Upper lobe of right lung (tissue), 1 donor: Measurements from ENCODE around the gene HLA-B. TPM values are rescaled to one million over a fixed set of nuclear protein-coding genes. Genes with fewer than 3 reads are reported as not detected.
A peak's percentile ranks its signal among the peaks of the same experiment; 100 is the strongest.

Experiments
- ATAC-seq: fragments of 200-7000 bp; cut with Tn5 transposase; one replicate; pipeline ENCODE4 v1.9.1; 2020; ENCODE audit warnings: mild to moderate bottlenecking, moderate library complexity
- DNase-seq: peaks from one replicate; pipeline ENCODE4 v3.0.0-alpha.2; 2020
- H3K27ac ChIP-seq: fragments of 200-600 bp; one replicate; pipeline ENCODE4 v1.8.0; 2022
- H3K27me3 ChIP-seq: fragments of 200-600 bp; one replicate; pipeline ENCODE4 v1.8.0; 2022; ENCODE audit warnings: mild to moderate bottlenecking
- H3K36me3 ChIP-seq: fragments of 200-600 bp; one replicate; pipeline ENCODE4 v1.8.0; 2022
- H3K4me1 ChIP-seq: fragments of 200-600 bp; one replicate; pipeline ENCODE4 v1.8.0; 2022
- H3K4me3 ChIP-seq: fragments of 200-600 bp; one replicate; pipeline ENCODE4 v1.8.0; 2022; ENCODE audit warnings: mild to moderate bottlenecking
- H3K9me3 ChIP-seq: fragments of 200-600 bp; one replicate; pipeline ENCODE4 v1.8.0; 2022
- intact Hi-C: fragments of 100-400 bp; cut with DNase I; formaldehyde crosslinking; loops from one replicate; pipeline ENCODE4 v1.11.0; 2022
- total RNA-seq: library from RNA; stranded (reverse); fragmentation: NEBNext Ultra II Directional; extraction: Animal tissue kit (Norgen Biotek cat#: 25700); gene quantifications from one replicate; pipeline ENCODE4 v1.2.1, GENCODE V29; 2021
- TF ChIP-seq, protein P1 (sequence below): fragments of 200-600 bp; IDR thresholded peaks from one replicate; pipeline ENCODE4 v1.8.0; 2022; ENCODE audit warnings: antibody characterized with exemption
- donor health status: DM: no; HTN: yes; CAD: no; lungs with severe emphysema.

The HLA-B gene
- total RNA-seq, 1 donor from 2014 or later = 2,632 TPM

DNA sequence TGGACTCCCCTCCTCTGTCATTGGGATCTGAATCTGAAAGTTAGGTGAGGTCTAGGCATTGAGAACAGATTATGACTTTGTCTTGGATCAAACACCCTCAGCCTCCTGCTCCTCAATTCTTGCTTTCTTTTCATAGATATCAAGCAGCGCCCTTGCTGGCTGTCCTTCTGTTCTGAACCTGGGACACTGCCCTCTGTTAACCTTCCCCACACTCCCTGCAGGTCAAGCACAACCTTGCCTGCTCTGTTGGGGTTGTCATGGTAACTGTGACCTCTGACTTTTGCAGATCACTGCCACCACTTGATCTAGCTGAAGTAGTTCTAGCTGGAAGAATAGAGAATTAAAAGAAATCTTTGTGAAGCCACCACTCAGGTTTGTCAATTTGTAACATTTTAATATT lies 30.0 kb upstream of the HLA-B start:
- intact Hi-C loops = no loop called here
- TF ChIP-seq, protein P1, sequence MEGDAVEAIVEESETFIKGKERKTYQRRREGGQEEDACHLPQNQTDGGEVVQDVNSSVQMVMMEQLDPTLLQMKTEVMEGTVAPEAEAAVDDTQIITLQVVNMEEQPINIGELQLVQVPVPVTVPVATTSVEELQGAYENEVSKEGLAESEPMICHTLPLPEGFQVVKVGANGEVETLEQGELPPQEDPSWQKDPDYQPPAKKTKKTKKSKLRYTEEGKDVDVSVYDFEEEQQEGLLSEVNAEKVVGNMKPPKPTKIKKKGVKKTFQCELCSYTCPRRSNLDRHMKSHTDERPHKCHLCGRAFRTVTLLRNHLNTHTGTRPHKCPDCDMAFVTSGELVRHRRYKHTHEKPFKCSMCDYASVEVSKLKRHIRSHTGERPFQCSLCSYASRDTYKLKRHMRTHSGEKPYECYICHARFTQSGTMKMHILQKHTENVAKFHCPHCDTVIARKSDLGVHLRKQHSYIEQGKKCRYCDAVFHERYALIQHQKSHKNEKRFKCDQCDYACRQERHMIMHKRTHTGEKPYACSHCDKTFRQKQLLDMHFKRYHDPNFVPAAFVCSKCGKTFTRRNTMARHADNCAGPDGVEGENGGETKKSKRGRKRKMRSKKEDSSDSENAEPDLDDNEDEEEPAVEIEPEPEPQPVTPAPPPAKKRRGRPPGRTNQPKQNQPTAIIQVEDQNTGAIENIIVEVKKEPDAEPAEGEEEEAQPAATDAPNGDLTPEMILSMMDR = no peak
- H3K27me3 ChIP-seq = peaks cover 3% of the 10 kb centered on the region
- H3K4me1 ChIP-seq = no peaks in the 10 kb centered on the region
- DNase-seq (no peak), ATAC-seq (no peak)
- H3K4me3 ChIP-seq = no peak overlapping the region
- no peaks in the 10 kb centered on the region for H3K9me3 ChIP-seq
- H3K36me3 ChIP-seq = no peaks in the 10 kb centered on the region
- H3K27ac ChIP-seq = no peak overlapping the region

DNA sequence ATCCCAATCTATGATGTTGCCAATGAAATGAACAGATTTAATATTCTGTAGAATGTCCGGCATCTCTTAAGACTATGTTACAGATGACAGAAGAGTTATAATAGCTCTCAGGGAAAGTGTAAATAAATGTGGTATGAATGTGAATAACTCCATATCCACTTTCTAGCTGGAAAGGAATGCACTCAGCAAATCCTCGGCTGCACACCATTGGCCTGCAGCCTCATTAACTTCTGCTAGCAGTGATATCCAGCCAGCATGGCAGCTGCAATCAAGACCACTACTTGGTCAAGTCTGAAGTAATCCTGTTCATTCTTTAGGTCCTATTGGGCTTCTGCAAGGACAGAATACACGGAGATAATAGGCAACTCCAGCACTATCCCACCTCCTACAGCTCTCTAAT lies 29.1 kb upstream of the HLA-B start:
- intact Hi-C loops = no loop called here
- H3K27ac ChIP-seq = no peak overlapping the region
- DNase-seq = no peak
- ATAC-seq = peak; percentile 76
- H3K9me3 ChIP-seq = no peaks in the 10 kb centered on the region
- TF ChIP-seq, protein P1 = no peak
- no peaks in the 10 kb centered on the region for H3K4me1 ChIP-seq
- peaks cover 6% of the 10 kb centered on the region for H3K27me3 ChIP-seq
- no peaks in the 10 kb centered on the region for H3K36me3 ChIP-seq
- no peak overlapping the region for H3K4me3 ChIP-seq

DNA sequence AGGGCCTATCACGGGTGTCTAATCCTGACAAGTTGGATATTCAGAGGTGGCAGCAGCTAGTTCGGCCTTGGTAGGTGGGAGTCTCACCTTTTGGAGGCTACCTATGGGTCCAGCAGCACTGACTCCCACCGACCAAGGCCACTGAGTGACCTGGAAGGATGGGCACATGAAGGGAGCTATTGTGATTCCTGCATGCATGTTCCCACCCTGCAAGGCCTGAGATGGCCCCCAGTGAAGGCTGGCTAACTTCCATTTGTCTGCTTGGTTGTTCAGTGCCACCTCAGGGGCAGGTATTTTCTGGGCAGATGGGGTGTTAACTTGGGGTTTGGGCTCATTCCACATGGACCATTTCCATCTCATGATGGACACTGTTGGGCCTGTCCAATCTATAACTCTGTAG lies 28.1 kb upstream of the HLA-B start:
- Histone ChIP-seq H3K9me3 (no peaks in the 10 kb centered on the region), H3K4me1 (no peaks in the 10 kb centered on the region), H3K36me3 (no peaks in the 10 kb centered on the region), H3K27me3 (peaks cover 6% of the 10 kb centered on the region), H3K4me3 (no peak overlapping the region), H3K27ac (no peak overlapping the region)
- intact Hi-C loops = no loop called here
- ATAC-seq (no peak), DNase-seq (no peak)
- TF ChIP-seq, protein P1 = no peak

DNA sequence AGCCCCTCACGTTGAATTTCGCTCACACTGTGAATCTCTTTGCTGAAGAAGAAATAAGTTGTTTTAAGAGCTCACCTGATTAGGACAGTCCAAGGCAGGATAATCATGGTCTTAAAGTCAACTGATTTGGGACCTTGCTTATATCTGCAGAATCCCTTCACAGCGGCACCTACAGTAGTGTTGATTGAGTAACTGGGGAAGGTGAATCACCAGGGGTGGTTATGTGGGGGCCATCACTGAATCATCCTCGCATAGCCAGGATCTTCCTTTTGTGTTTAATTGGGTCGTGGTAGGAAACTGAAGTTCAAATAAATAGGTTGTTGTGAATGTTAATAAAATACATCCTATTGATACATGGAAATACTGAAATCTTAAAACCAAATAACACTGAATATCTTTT lies 26.2 kb upstream of the HLA-B start:
- Histone ChIP-seq H3K36me3 (no peaks in the 10 kb centered on the region), H3K4me1 (no peaks in the 10 kb centered on the region), H3K27me3 (peaks cover 20% of the 10 kb centered on the region), H3K4me3 (no peak overlapping the region), H3K27ac (no peak overlapping the region), H3K9me3 (no peaks in the 10 kb centered on the region)
- intact Hi-C loops = no loop called here
- ATAC-seq (no peak), DNase-seq (no peak)
- TF ChIP-seq, protein P1 = no peak

DNA sequence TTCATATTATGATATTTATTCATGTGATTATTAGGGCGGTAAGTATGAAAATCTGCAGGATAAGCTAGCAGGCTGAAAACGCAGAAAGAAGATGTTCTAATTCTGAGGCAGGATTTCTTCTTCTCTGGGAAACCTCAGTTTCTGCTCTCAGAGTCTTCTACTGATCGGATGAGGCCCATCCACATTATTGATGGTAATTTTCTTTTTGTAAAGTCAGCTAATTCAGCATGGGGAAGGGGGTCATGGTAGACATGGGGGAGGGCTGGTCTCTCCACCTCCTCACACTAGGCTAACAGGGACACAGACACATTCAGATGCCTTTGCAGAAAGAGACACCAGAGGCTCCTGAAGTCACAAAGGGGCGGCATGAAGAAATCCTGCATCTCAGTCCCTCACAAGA lies 24.7 kb upstream of the HLA-B start:
- DNase-seq = no peak
- TF ChIP-seq, protein P1 = no peak
- Histone ChIP-seq H3K27ac (no peak overlapping the region), H3K4me1 (no peaks in the 10 kb centered on the region), H3K36me3 (no peaks in the 10 kb centered on the region), H3K27me3 (peaks cover 30% of the 10 kb centered on the region), H3K9me3 (no peaks in the 10 kb centered on the region), H3K4me3 (no peak overlapping the region)
- no peak for ATAC-seq
- intact Hi-C loops = no loop called here

DNA sequence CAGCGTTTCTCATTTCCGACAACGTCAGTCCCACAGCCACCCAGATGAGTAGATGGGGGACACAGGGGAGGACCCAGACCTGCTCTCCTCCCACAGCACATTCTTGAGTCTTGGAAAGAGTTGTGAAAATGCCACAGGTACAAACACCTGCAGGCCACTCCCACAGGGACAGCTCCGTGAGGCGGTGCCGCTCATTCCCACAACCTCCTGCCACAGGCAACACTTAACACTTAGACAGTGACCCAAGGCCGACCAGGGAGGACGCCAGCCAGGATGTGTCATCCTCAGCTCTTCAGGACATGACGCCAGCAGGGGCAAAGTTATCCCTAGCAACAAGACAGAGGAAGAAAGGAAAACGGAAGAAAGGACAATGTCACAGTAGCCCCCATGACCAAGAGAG lies 22.9 kb upstream of the HLA-B start:
- Histone ChIP-seq H3K36me3 (no peaks in the 10 kb centered on the region), H3K27ac (no peak overlapping the region), H3K9me3 (no peaks in the 10 kb centered on the region), H3K4me3 (no peak overlapping the region), H3K27me3 (peaks cover 30% of the 10 kb centered on the region), H3K4me1 (no peaks in the 10 kb centered on the region)
- ATAC-seq (peak; percentile 60), DNase-seq (no peak)
- intact Hi-C loops = loop anchor here (5.0 kb wide), 1 partner anchor 243 kb away; the partner anchor contains the start of gene PSORS1C2
- TF ChIP-seq, protein P1 = no peak
